HFF-Myc (cell line): ENCODE data around the gene HDC.

ENCODE experiments used
- DNase-seq: peaks from one replicate; pipeline ENCODE4 v3.0.0-alpha.2; 2011; ENCODE audit warnings: low read depth; ENCODE audit errors: extremely low read depth
- H3K4me3 ChIP-seq: replicated peaks from 2 replicates; pipeline ENCODE4 v1.5.1; 2011; ENCODE audit warnings: low read depth, mild to moderate bottlenecking, control low read depth, low read length
- CTCF ChIP-seq: IDR thresholded peaks from 2 replicates; pipeline ENCODE4 v1.5.1; 2012; ENCODE audit warnings: mild to moderate bottlenecking, low read depth, low read length, control low read depth; ENCODE audit errors: missing control alignments

HDC gene

GRCh38 chr15:50248994-50249582, 16.4 kb downstream of the HDC start:
- no peak overlapping the region for H3K4me3 ChIP-seq
- TF ChIP-seq CTCF: no peak
- no peak for DNase-seq

- H3K4me3 ChIP-seq: no peak overlapping the region
- no peak for TF ChIP-seq CTCF
- no peak for DNase-seq
These were observed 17.5 kb downstream of the HDC start for GRCh38 chr15:50247819-50248655.

- no peak for TF ChIP-seq CTCF
- DNase-seq: no peak
- H3K4me3 ChIP-seq: no peak overlapping the region
These were observed 18.9 kb downstream of the HDC start for GRCh38 chr15:50246631-50247030.

- no peak for TF ChIP-seq CTCF
- no peak for DNase-seq
- H3K4me3 ChIP-seq: no peak overlapping the region
These were observed 20.4 kb downstream of the HDC start for GRCh38 chr15:50244959-50245624.

GRCh38 chr15:50244153-50244552, 21.4 kb downstream of the HDC start:
- no peak for TF ChIP-seq CTCF
- H3K4me3 ChIP-seq: no peak overlapping the region
- DNase-seq: no peak

- no peak overlapping the region for H3K4me3 ChIP-seq
- no peak for DNase-seq
- no peak for TF ChIP-seq CTCF
These were observed 23.7 kb downstream of the HDC start for GRCh38 chr15:50241684-50242450.
